Measurements from ENCODE around the gene MEAK7. TPM values are rescaled to one million over a fixed set of nuclear protein-coding genes. Genes with fewer than 3 reads are reported as not detected.

The MEAK7 gene
- total and polyA plus RNA-seq, 2 of the 8 experiments (the other 6 are each of a cell fraction or from before 2014, with no cell fraction given), result 9.6 to 19.6 TPM

DNA sequence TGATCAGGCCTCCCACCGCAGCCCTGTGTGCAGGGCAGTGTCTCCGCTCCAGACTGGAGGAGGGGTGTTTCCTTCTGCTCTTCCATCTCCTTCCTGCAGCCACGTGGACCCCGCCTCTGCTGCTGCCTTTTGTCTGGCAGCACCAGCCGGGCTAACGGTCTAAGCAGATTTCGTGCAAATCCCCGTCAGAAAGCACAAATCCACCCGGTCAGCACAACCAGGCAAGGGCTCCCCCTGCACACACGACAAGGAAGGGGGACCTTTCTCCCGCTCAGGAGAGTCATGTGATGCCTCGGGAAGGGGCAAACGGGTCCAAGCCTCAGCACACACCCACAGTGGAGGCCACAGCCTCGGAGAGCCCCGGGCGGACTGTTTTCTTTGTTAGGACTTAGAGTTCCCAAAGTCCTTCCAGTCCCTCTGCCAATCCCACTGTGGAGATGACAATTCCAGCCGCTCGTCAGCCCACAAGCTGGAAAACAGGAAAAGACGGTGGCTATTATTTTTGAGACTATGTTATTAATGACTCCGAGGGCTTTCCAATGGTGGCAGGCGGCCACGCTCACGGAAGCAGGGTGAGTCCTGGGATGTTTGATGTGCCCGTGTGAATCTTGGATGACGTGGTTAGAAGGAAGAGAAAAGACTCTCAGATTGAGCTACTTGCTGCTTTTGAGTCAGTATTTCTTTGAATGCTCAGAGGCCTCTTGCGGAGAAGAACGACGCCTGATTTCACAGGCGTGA lies 22.5 kb upstream of the MEAK7 start (continued):
- TF ChIP-seq CHD7 (IDR thresholded peaks at IDR 0.05; ENCODE audit: insufficient replicate concordance, low read length) (no peak), E2F6 (IDR thresholded peaks at IDR 0.05) (peak; percentile 86), KDM4A (IDR thresholded peaks at IDR 0.05; ENCODE audit: low read depth, low read length, severe bottlenecking) (no peak), TAF1 (IDR thresholded peaks at IDR 0.05; ENCODE audit: low read depth, low read length) (0 out of 2 replicates have a peak, but pooled peaks have one; percentile 47), PHF8 (conservative IDR thresholded peaks at IDR 0.05; ENCODE audit: low read depth, low read length) (no peak)
- TF ChIP-seq, protein P1, sequence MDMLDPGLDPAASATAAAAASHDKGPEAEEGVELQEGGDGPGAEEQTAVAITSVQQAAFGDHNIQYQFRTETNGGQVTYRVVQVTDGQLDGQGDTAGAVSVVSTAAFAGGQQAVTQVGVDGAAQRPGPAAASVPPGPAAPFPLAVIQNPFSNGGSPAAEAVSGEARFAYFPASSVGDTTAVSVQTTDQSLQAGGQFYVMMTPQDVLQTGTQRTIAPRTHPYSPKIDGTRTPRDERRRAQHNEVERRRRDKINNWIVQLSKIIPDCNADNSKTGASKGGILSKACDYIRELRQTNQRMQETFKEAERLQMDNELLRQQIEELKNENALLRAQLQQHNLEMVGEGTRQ (IDR thresholded peaks at IDR 0.05; ENCODE audit: low read length), result 0 out of 2 replicates have a peak, but pooled peaks have one; percentile 32
